Panc1 (cell line): ENCODE data around the gene RANBP1. TPM values are rescaled to one million over a fixed set of nuclear protein-coding genes. Genes with fewer than 3 reads are reported as not detected.

Experiments used
- ATAC-seq: fragments of 200-7000 bp; cut with Tn5 transposase; 2 replicates; pipeline ENCODE4 v1.9.1; 2020; ENCODE audit warnings: mild to moderate bottlenecking, moderate library complexity
- BruUV-seq: library from RNA; stranded (reverse); fragments of 400-500 nt; replicated peaks from 2 replicates; lab custom pipeline; 2021; lab: Mats Ljungman, UMichigan
- CTCF ChIA-PET: fragments of 300-600 bp; sonication (Branson Sonifier 250); formaldehyde crosslinking; loops from one replicate; lab custom pipeline; 2022; ENCODE audit warnings: antibody characterized with exemption; lab: Charles Lee
- POLR2A ChIA-PET: fragments of 300-600 bp; sonication (Branson Sonifier 250); formaldehyde crosslinking; loops from one replicate; lab custom pipeline; 2022; ENCODE audit warnings: antibody characterized with exemption; lab: Charles Lee
- DNase-seq: peaks from one replicate; pipeline ENCODE4 v3.0.0-alpha.2; 2010; ENCODE audit warnings: low read depth, low spot score
- H3K27ac ChIP-seq: 2 replicates; pipeline ENCODE4 v1.5.1; 2011; ENCODE audit warnings: mild to moderate bottlenecking, low read length, inconsistent platforms
- H3K27me3 ChIP-seq: fragments of 200-500 bp; sonication (Bioruptor generic); 2 replicates; pipeline ENCODE4 v1.6.0; 2014; ENCODE audit warnings: low read length, inconsistent platforms; ENCODE audit not compliant: control insufficient read depth, insufficient read depth
- H3K36me3 ChIP-seq: fragments of 200-500 bp; sonication (Bioruptor generic); 2 replicates; pipeline ENCODE4 v1.5.1; 2014; ENCODE audit warnings: inconsistent platforms, mild to moderate bottlenecking, low read length, moderate library complexity; ENCODE audit not compliant: control insufficient read depth, insufficient read depth
- H3K4me1 ChIP-seq: 2 replicates; pipeline ENCODE4 v1.5.1; 2011; ENCODE audit warnings: inconsistent platforms, mild to moderate bottlenecking, low read length, moderate library complexity; ENCODE audit not compliant: control insufficient read depth, insufficient read depth
- H3K4me3 ChIP-seq, 2 experiments: 2 replicates each; pipeline ENCODE4 v1.5.1; 2011 to 2012; ENCODE audit warnings: low read depth in 2 of 2, low read length in 2 of 2, mild to moderate bottlenecking in 2 of 2, inconsistent platforms in 1 of 2, moderate library complexity in 1 of 2
- H3K9me3 ChIP-seq: fragments of 200-500 bp; sonication (Bioruptor generic); 2 replicates; pipeline ENCODE4 v1.5.1; 2014; ENCODE audit warnings: low read depth, mild to moderate bottlenecking, inconsistent platforms, low read length, moderate library complexity; ENCODE audit not compliant: control insufficient read depth, insufficient read depth
- POLR2AphosphoS5 ChIP-seq: IDR thresholded peaks from 2 replicates; pipeline ENCODE4 v1.6.1; 2012; ENCODE audit warnings: mild to moderate bottlenecking, low read depth, low read length, moderate library complexity
- REST ChIP-seq, 2 experiments: IDR thresholded peaks; 2 replicates each; pipeline ENCODE4 v1.6.1; 2011 to 2012; ENCODE audit warnings: low read depth in 2 of 2, control low read depth in 1 of 2, low read length in 1 of 2, mild to moderate bottlenecking in 1 of 2, moderate library complexity in 1 of 2; ENCODE audit not compliant: insufficient read depth in 1 of 2
- SIN3A ChIP-seq: IDR thresholded peaks from 2 replicates; pipeline ENCODE4 v1.6.1; 2012; ENCODE audit warnings: low read depth, mild to moderate bottlenecking, low read length, moderate library complexity, borderline replicate concordance; ENCODE audit not compliant: insufficient read depth
- TCF7L2 ChIP-seq: IDR thresholded peaks from 2 replicates; pipeline ENCODE4 v1.6.1; 2011; ENCODE audit warnings: mild to moderate bottlenecking, low read depth, low read length, inconsistent platforms
- in situ Hi-C: cut with HindIII; loops from 2 replicates; pipeline ENCODE4 v1.10.0; 2016; ENCODE audit warnings: low sequenced_read_pairs, low pct_unique_long_range_greater_than_20kb
- intact Hi-C: fragments of 100-400 bp; cut with micrococcal nuclease; formaldehyde crosslinking; loops from one replicate; pipeline ENCODE4 v1.10.0; 2022; ENCODE audit not compliant: unreplicated experiment
- total RNA-seq: library from RNA; stranded (reverse); gene quantifications from one replicate; pipeline ENCODE4 v1.2.1, GENCODE V29; 2021; ENCODE audit not compliant: unreplicated experiment
- TF ChIP-seq, protein P1 (sequence below): fragments of 450-650 bp; IDR thresholded peaks from 2 replicates; pipeline ENCODE4 v1.5.1; 2017; ENCODE audit warnings: mild to moderate bottlenecking

The RANBP1 gene
- total RNA-seq, 1 experiment from 2014 or later: 232 TPM

DNA sequence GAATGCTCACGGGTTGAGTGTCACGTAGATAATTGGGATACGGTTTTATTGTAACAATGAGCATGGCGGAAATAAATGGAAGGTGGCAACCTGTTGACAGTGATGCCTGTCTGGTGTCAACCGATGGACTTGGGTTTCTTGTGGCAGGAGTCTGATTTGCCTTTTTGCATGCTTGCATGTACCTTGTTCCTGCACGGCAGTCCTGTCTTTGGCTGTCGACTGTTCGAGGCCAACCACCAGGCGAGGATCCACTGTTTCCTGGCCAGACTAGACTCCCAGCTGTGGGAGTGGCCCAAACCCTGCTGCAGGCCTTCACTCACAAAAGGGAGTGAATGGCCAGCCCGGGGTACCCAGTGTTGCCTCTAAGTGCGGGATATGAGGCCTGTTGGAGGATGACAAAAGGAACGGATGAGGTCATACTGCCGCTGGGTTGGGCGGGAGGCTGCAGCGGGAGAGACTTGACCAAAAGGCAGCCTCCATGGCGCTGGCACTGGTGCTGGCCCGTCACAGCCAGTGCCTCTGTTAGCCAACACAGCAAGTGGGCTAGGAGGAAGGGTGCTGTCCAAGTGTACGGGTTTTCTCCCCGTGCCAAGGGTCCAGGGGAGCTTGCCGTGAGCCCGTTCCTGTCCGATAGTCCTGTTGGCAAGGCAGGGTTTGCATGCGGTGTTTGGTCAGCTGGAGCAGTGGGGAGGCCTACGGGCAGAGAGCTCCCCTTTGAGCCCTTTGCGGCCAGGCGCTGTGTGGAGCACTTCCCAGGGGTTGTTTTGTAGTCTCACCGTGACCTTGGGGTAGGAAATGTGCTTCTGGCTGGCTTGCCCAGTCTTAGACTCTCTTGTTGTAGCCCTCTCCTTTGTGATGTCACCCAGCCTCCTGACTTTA lies 34.9 kb upstream of the RANBP1 start:
- in situ Hi-C loops: no loop called here
- no peak for DNase-seq
- Histone ChIP-seq H3K9me3 (no peaks in the 10 kb centered on the region), H3K4me3 (peak overlapping the region; percentile 80 to 82), H3K27me3 (no peaks in the 10 kb centered on the region), H3K4me1 (peaks cover 11% of the 10 kb centered on the region), H3K27ac (peak overlapping the region; percentile 94), H3K36me3 (peaks cover 3% of the 10 kb centered on the region)
- intact Hi-C loops: no loop called here
- CTCF ChIA-PET: no interaction called here
- ATAC-seq: 0 out of 2 replicates have a peak, but pooled peaks have one; percentile 3
- TF ChIP-seq POLR2AphosphoS5: no peak
- no peak for TF ChIP-seq REST (IDR thresholded peaks at IDR 0.05; ENCODE audit: insufficient read depth in 1 of 2, low read depth in 2 of 2, low read length in 1 of 2)
- no peak for TF ChIP-seq SIN3A
- POLR2A ChIA-PET: no interaction called here
- BruUV-seq: TSS peak; percentile 66

DNA sequence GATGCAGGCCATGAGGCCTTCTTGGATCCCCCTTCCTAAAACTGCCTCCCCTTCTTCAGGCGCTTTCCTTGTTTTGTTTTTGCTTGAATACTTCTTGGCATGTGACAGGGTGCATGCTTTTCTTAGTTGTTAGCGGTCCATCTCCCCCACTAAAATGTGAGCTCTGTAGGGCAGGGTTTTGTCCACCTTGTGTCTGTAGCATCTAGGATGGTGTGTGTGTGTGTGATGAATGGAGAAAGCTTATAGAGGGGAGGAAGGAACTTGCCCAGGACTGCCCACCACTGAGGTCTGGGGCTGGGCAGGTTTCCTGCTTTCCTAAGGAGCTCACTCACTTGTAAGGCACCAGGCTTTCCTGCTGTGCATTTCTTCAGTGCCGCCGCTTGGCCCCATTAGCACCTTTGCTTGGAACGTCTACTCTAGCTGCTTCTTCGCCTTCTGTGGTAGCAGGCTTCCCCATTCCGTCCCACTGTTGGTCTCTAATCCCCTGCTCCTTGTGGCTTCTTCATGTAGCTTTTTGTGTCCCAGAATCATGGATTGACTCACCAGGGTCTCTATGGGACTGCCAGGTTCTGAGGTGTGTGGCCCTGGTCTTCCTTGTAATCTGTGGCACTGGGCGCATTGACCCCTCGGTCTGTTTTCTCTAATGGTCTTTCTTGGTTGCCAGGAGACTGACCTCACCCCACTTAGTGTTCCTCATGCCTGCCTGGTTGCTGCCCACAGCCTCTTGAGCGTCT lies 32.6 kb upstream of the RANBP1 start:
- BruUV-seq: no TSS peak
- POLR2A ChIA-PET: no interaction called here
- intact Hi-C loops (no loop called here), in situ Hi-C loops (no loop called here)
- Histone ChIP-seq H3K36me3 (peaks cover 6% of the 10 kb centered on the region), H3K4me3 (no peak overlapping the region), H3K4me1 (peaks cover 11% of the 10 kb centered on the region), H3K27me3 (no peaks in the 10 kb centered on the region), H3K9me3 (no peaks in the 10 kb centered on the region), H3K27ac (no peak overlapping the region)
- CTCF ChIA-PET: no interaction called here
- DNase-seq (no peak), ATAC-seq (no peak)
- TF ChIP-seq TCF7L2: no peak
- TF ChIP-seq POLR2AphosphoS5: no peak
- no peak for TF ChIP-seq SIN3A
- TF ChIP-seq, protein P1, sequence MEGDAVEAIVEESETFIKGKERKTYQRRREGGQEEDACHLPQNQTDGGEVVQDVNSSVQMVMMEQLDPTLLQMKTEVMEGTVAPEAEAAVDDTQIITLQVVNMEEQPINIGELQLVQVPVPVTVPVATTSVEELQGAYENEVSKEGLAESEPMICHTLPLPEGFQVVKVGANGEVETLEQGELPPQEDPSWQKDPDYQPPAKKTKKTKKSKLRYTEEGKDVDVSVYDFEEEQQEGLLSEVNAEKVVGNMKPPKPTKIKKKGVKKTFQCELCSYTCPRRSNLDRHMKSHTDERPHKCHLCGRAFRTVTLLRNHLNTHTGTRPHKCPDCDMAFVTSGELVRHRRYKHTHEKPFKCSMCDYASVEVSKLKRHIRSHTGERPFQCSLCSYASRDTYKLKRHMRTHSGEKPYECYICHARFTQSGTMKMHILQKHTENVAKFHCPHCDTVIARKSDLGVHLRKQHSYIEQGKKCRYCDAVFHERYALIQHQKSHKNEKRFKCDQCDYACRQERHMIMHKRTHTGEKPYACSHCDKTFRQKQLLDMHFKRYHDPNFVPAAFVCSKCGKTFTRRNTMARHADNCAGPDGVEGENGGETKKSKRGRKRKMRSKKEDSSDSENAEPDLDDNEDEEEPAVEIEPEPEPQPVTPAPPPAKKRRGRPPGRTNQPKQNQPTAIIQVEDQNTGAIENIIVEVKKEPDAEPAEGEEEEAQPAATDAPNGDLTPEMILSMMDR: no peak
- TF ChIP-seq REST (IDR thresholded peaks at IDR 0.05; ENCODE audit: insufficient read depth in 1 of 2, low read depth in 2 of 2, low read length in 1 of 2): no peak
